Aorta (tissue), 5 donors: ENCODE results near the gene RBP7. TPM values are rescaled to one million over a fixed set of nuclear protein-coding genes. Genes with fewer than 3 reads are reported as not detected.
A peak's percentile ranks its signal among the peaks of the same experiment; 100 is the strongest.

Experiments
- ATAC-seq: fragments of 200-7000 bp; cut with Tn5 transposase; one replicate; pipeline ENCODE4 v1.9.1; 2022; ENCODE audit warnings: moderate library complexity; ENCODE audit not compliant: low FRiP score
- DNase-seq, 2 donors: peaks; one replicate each; pipeline ENCODE4 v3.0.0-alpha.2; 2020
- H3K27ac ChIP-seq, 2 donors: one replicate each; pipeline ENCODE4 v1.5.1; 2013; ENCODE audit warnings: low read length in 2 of 2, mild to moderate bottlenecking in 2 of 2, moderate library complexity in 2 of 2, control low read depth in 1 of 2, inconsistent platforms in 1 of 2, low read depth in 1 of 2
- H3K27me3 ChIP-seq, 2 donors: one replicate each; pipeline ENCODE4 v1.6.1; 2013; ENCODE audit warnings: control low read depth in 1 of 2, low read length in 1 of 2, mild to moderate bottlenecking in 1 of 2, moderate library complexity in 1 of 2; ENCODE audit not compliant: insufficient read depth in 2 of 2, control insufficient read depth in 1 of 2
- H3K36me3 ChIP-seq, 2 donors: one replicate each; pipeline ENCODE4 v1.6.1; 2013; ENCODE audit warnings: control low read depth in 1 of 2, low read length in 1 of 2, mild to moderate bottlenecking in 1 of 2; ENCODE audit not compliant: insufficient read depth in 2 of 2, control insufficient read depth in 1 of 2
- H3K4me1 ChIP-seq, 2 donors: one replicate each; pipeline ENCODE4 v1.6.1; 2013; ENCODE audit warnings: low read length in 2 of 2, control low read depth in 1 of 2, mild to moderate bottlenecking in 1 of 2, moderate library complexity in 1 of 2; ENCODE audit not compliant: insufficient read depth in 2 of 2, control insufficient read depth in 1 of 2
- H3K4me3 ChIP-seq, 2 donors: one replicate each; pipeline ENCODE4 v1.5.1; 2013; ENCODE audit warnings: low read length in 2 of 2, control low read depth in 1 of 2, mild to moderate bottlenecking in 1 of 2
- H3K9me3 ChIP-seq: one replicate; pipeline ENCODE4 v1.6.1; 2013; ENCODE audit warnings: mild to moderate bottlenecking, low read length; ENCODE audit not compliant: control insufficient read depth
- WGBS, 2 donors: extraction: QIAGEN DNeasy Blood & Tissue Kit; methylation state at CpG; one replicate each; pipeline ENCODE4 v1.1.7; 2013; 5-methylcytosine and 5-hydroxymethylcytosine counted together
- intact Hi-C, 2 donors: fragments of 100-400 bp; cut with DNase I; formaldehyde crosslinking; loops; one replicate each; pipeline versions ENCODE4 v1.14.2 to v1.15.0; 2022
- polyA plus RNA-seq, 2 donors: library from polyadenylated mRNA; stranded (reverse); fragments of 200-250 nt; gene quantifications; one replicate each; pipeline ENCODE4 v1.2.3, GENCODE V29; 2013
- total RNA-seq, 2 donors: library from RNA; stranded (reverse); fragmentation: NEBNext Ultra II Directional; extraction: Animal tissue kit (Norgen Biotek cat#: 25700); gene quantifications; one replicate each; pipeline ENCODE4 v1.2.1, GENCODE V29; 2021
- donor health status: healthy with polysubstance abuse.
- donor health status: Bipolar disorder and iron deficiency.
- donor health status: DM: no; HTN: no; CAD: no.
- donor health status: DM: no; HTN: no; CAD: no.
- donor health status: DM: yes; HTN: yes; CAD: no.

Gene RBP7
- total and polyA plus RNA-seq, 4 donors: 3.9 to 35.1 (median 18.9) TPM

DNA sequence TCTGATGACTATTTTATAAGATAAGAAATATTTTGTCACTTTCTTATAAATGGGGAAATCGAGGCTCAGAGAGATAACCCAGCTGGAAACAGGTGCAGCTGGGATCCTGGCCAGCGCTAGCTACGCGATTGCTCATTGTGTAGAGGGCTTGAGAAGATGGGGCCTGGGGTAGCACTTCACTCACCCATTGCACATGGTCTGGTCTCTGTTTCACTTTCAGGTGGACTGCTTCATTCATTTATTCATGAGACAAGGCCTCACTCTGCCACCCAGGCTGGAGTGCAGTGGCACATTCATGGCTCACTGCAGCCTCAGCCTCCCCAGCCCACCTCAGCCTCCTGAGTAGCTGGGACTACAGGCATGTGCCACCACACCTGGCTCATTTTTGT, 59.6 kb downstream of the RBP7 start:
- H3K27me3 ChIP-seq: no peaks in the 10 kb centered on the region
- ATAC-seq (no peak), DNase-seq (peak in 1 of 2 donors; percentile 13)
- WGBS, 2 donors: 81 to 86% methylated on average over 4 of the region's 4 CpGs
- intact Hi-C loops: loop anchor here in 1 of 2 donors (5.0 kb wide), 1 partner anchor 51 kb away; no protein-coding TSS in a partner anchor
- no peaks in the 10 kb centered on the region for H3K36me3 ChIP-seq
- no peak overlapping the region for H3K4me3 ChIP-seq
- H3K4me1 ChIP-seq: no peaks in the 10 kb centered on the region
- H3K9me3 ChIP-seq: no peaks in the 10 kb centered on the region
- no peak overlapping the region for H3K27ac ChIP-seq

DNA sequence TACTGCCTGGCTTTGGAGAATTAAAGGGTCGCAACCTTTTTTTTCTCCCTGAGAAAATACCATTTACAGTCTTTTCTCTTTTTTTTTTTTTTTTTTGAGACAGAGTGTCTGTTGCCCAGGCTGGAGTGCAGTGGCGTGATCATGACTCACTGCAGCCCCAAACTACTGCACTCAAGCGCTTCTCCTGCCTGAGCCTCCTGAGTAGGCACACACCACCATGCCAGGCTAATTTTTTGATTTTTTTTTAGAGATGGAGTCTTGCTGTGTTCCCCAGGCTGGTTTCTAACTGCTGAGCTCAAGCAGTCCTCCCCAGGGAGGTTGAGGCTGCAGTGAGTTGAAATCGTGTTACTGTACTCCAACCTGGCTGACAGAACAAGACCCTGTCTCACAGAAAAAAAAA, 60.3 kb downstream of the RBP7 start:
- H3K36me3 ChIP-seq: no peaks in the 10 kb centered on the region
- DNase-seq (peak; percentile 67 to 81), ATAC-seq (peak; percentile 74)
- H3K4me1 ChIP-seq: no peaks in the 10 kb centered on the region
- intact Hi-C loops: loop anchor here in 1 of 2 donors (5.0 kb wide), 1 partner anchor 50 kb away; no protein-coding TSS in a partner anchor
- WGBS, 2 donors: 12 to 15% methylated on average over 4 of the region's 4 CpGs
- no peak overlapping the region for H3K27ac ChIP-seq
- H3K27me3 ChIP-seq: no peaks in the 10 kb centered on the region
- no peaks in the 10 kb centered on the region for H3K9me3 ChIP-seq
- no peak overlapping the region for H3K4me3 ChIP-seq

DNA sequence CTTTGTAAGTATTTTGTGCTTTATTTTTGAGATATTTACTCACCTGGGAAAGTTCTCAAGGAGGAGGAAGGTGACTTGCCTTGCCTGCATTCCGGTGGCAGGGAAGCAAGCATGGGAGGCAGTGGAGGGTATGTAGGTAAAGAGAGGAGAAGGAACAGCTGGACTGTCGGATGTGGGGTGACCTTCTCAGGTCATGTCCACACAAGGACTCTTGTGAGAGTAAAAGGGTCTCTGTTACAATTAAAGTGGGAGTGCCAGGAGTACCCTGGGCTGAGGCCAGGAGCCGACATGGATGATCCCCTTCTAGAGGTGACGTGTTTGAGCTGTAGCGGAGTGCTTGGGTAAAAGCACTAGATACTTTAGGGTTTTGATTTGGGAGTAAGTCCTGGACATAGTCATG, 60.8 kb downstream of the RBP7 start:
- DNase-seq (peak in 1 of 2 donors; percentile 40), ATAC-seq (peak; percentile 27)
- no peaks in the 10 kb centered on the region for H3K36me3 ChIP-seq
- no peak overlapping the region for H3K4me3 ChIP-seq
- no peaks in the 10 kb centered on the region for H3K27me3 ChIP-seq
- intact Hi-C loops: loop anchor here in 1 of 2 donors (5.0 kb wide), 1 partner anchor 50 kb away; no protein-coding TSS in a partner anchor
- 72 to 75% methylated on average over 5 of the region's 5 CpGs for WGBS, 2 donors
- H3K4me1 ChIP-seq: no peaks in the 10 kb centered on the region
- H3K27ac ChIP-seq: peak overlapping the region in 1 of 2 donors; percentile 59
- no peaks in the 10 kb centered on the region for H3K9me3 ChIP-seq

DNA sequence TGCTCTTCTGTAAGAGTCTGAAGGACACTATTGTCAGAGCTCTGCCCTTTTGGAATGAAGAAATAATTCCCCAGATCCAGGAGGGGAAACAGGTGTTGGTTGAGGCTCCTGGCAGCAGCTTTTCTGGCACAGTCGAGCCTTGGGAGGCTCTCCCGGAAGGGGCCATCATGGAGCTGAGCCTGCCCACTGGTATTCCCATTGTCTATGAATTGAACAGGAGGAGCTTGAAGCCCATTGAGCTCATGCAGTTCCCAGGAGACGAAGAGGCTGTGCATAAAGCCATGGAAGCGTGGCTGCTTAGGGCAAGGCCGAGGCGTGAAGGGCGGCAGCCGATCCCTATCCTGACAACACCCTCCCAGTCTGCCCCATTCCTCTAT, 62.3 kb downstream of the RBP7 start:
- ATAC-seq (no peak), DNase-seq (peak in 1 of 2 donors; percentile 40)

GRCh38 chr1:10060311-10061100, 63.5 kb downstream of the RBP7 start:
- 69 to 71% methylated on average over 8 of the region's 8 CpGs for WGBS, 2 donors
- H3K27ac ChIP-seq: no peak overlapping the region
- H3K36me3 ChIP-seq: no peaks in the 10 kb centered on the region
- H3K4me3 ChIP-seq: no peak overlapping the region
- DNase-seq (peak in 1 of 2 donors; percentile 7), ATAC-seq (no peak)
- intact Hi-C loops: no loop called here
- H3K27me3 ChIP-seq: no peaks in the 10 kb centered on the region
- no peaks in the 10 kb centered on the region for H3K4me1 ChIP-seq
- no peaks in the 10 kb centered on the region for H3K9me3 ChIP-seq

More for the DNA sequence above, 62.3 kb downstream of the RBP7 start:
- H3K27ac ChIP-seq: peak overlapping the region in 1 of 2 donors; percentile 14
- H3K27me3 ChIP-seq: no peaks in the 10 kb centered on the region
- no peaks in the 10 kb centered on the region for H3K9me3 ChIP-seq
- WGBS, 2 donors: 94 to 95% methylated on average over 8 of the region's 8 CpGs
- intact Hi-C loops: loop anchor here in 1 of 2 donors (5.0 kb wide), 1 partner anchor 48 kb away; no protein-coding TSS in a partner anchor
- no peak overlapping the region for H3K4me3 ChIP-seq
- H3K36me3 ChIP-seq: no peaks in the 10 kb centered on the region
- no peaks in the 10 kb centered on the region for H3K4me1 ChIP-seq

DNA sequence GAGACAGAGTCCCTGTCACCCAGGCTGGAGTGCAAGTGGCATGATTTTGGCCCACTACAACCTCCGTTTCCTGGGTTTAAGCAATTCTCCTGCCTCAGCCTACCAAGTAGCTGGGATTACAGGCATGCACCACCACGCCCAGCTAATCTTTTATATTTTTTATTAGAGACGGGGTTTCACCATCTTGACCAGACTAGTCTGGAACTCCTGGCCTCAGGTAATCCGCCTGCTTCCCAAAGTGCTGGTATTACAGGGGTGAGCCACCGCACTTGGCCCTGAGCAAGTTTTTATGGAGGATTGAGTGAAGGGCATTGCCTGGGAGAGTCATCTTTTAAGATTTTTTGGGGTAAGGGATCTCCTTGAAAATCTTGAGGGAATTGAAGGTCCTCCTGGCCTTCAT, 64.2 kb downstream of the RBP7 start:
- H3K4me1 ChIP-seq: peaks cover 0 to 5% of the 10 kb centered on the region in 2 donors
- H3K9me3 ChIP-seq: no peaks in the 10 kb centered on the region
- ATAC-seq (no peak), DNase-seq (peak in 1 of 2 donors; percentile 24)
- no peak overlapping the region for H3K27ac ChIP-seq
- 95% methylated on average over 5 of the region's 5 CpGs for WGBS, 2 donors
- intact Hi-C loops: no loop called here
- H3K36me3 ChIP-seq: no peaks in the 10 kb centered on the region
- no peaks in the 10 kb centered on the region for H3K27me3 ChIP-seq
- no peak overlapping the region for H3K4me3 ChIP-seq

- 86 to 88% methylated on average over 7 of the region's 7 CpGs for WGBS, 2 donors
- H3K4me1 ChIP-seq: peaks cover 0 to 5% of the 10 kb centered on the region in 2 donors
- DNase-seq: no peak
- no peaks in the 10 kb centered on the region for H3K27me3 ChIP-seq
- no peak for ATAC-seq
- H3K9me3 ChIP-seq: no peaks in the 10 kb centered on the region
- intact Hi-C loops: no loop called here
- no peak overlapping the region for H3K27ac ChIP-seq
- no peak overlapping the region for H3K4me3 ChIP-seq
- H3K36me3 ChIP-seq: no peaks in the 10 kb centered on the region
Observed at GRCh38 chr1:10063878-10064277, 66.8 kb downstream of the RBP7 start.

DNA sequence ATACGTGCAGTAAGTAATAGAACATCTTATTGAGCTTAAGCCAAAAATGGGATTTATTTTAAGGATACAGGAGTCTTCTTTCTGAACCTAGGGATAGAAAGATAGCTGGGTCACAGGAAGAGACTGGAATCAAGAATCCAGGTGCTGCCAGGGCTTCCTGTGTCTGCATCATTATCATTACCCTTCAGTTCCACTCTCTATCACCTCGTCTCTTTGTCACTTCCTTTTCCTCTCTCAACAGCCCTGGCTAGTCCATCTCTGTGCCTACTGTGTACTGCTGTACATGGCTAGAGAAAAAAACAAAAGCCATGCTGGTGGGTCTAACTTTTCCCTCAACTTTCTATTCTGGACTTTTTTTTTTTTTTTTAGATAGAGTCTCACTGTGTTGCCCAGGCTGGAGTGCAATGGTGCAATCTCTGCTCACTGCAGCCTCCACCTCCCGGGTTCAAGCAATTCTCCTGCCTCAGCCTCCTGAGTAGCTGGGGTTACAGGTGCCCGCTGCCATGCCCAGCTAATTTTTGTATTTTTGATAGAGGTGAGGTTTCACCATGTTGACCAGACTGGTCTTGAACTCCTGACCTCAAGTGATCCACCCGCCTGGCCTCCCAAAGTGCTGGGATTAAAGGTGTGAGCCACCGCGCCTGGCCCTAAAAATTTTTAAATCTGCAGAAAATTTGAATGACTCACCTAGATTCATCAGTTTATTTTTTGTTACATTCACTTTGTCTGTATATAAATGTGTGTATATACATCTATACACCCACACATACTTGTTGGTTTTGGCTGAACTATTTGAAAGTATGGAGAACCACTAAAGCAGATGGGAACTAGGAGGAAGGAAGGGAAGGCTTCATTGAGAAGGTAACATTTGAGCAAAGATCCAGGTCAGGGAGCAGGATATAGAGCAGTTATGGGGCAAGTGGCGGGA, 67.7 kb downstream of the RBP7 start:
- H3K4me1 ChIP-seq: peaks cover 0 to 5% of the 10 kb centered on the region in 2 donors
- ATAC-seq: no peak
- 91 to 94% methylated on average over 8 of the region's 8 CpGs for WGBS, 2 donors

More for the DNA sequence above, 67.7 kb downstream of the RBP7 start:
- H3K27me3 ChIP-seq: no peaks in the 10 kb centered on the region
- H3K4me3 ChIP-seq: no peak overlapping the region
- intact Hi-C loops: loop anchor here in 1 of 2 donors (5.0 kb wide), 1 partner anchor 43 kb away; no protein-coding TSS in a partner anchor
- H3K27ac ChIP-seq: no peak overlapping the region
- DNase-seq: peak in 1 of 2 donors; percentile 11
- no peaks in the 10 kb centered on the region for H3K9me3 ChIP-seq
- no peaks in the 10 kb centered on the region for H3K36me3 ChIP-seq
